Smooth muscle cell of the brain vasculature (primary cell): ENCODE results near the gene TBC1D1.

Experiments
- DNase-seq: peaks from one replicate; pipeline ENCODE4 v3.0.0-alpha.2; 2012; ENCODE audit warnings: low read depth, low spot score

The TBC1D1 gene

DNA sequence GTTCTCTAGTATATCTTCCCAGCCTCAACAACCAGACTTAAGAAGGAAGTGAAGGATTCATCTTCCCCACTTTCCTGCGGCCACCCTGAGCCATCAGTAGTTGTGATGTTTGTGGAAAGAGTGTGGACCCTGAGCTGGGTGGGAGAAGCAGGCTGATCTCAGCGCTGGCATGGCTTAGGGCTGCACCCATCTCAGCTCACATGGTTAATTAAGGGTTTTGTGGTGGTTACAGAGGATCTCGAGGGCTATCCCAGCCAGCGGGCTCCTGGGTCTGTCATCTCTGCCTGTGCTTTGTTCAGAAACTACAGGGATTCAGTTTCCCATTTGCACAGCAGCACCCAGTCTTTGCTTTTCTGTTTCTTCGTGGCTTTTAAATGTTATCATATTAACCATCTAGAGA is 232.7 kb downstream of the TBC1D1 start:
- no peak for DNase-seq

DNA sequence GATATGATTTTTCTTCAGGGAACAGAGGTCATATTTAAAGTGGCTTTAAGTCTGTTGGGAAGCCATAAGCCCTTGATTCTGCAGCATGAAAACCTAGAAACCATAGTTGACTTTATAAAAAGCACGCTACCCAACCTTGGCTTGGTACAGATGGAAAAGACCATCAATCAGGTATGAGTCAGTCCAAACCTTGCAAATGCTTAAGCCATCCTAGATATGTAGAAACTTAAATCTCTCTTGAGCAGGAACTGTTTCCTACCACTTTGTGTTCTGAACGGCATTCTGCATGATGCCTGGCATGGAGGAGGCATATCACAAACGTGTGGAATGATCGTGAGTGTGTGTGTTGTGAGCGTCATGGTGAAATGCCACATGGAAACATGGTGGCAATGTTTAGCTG is 234.1 kb downstream of the TBC1D1 start:
- DNase-seq, result no peak

DNA sequence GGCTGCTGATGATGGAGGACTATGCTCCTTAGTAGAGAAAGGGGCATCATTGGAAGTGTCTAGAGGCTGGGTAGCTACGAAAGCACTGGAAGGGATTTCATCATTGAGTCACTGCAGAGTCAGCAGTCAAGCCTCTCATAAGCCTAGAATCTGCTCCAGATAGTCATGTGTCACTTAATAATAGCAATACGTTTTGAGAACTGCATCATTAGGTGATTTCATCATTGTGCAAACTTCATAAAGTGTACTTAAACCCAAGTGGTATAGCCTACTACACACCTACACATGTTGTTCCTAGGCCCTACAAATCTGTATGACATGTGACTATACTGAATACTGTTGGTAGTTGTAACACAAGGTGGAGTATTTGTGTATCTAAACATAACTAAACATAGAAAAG is 234.9 kb downstream of the TBC1D1 start:
- no peak for DNase-seq

- no peak for DNase-seq
These were observed 237.9 kb downstream of the TBC1D1 start for GRCh38 chr4:38128478-38129459.

DNA sequence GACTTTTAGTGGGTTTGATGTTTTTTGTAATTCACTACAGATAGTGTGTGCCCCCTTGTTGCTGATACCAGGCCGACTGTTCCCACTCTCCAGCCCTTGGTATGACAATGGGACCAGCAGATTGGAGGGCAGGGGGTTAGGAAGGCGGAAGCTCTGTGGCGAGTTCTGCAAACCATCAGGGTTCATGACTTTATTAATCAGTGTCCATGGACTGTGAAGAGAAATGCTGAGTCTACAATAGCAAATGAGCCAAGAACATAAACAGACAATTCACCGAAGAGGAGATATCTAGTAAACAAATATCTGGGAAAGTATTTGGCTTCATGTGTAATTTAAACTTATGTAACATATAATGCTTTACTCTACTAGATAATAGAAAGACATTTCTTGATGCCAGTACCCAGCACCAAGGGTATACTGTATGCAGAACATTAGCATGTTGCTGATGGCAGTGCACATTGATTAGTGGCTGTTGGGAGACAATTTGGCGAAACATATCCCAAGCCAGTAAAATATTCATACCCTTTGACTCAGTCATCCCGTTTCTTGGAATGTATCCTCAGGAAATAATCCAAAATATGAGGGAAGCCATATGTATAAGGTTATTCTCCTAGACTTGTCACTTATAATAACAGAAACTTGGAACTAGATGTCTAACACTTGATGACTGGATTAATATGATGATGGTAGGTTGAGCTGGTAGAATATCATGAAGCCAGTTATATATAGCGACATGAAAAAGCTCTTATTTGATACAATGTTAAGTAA is 238.8 kb downstream of the TBC1D1 start:
- no peak for DNase-seq

DNA sequence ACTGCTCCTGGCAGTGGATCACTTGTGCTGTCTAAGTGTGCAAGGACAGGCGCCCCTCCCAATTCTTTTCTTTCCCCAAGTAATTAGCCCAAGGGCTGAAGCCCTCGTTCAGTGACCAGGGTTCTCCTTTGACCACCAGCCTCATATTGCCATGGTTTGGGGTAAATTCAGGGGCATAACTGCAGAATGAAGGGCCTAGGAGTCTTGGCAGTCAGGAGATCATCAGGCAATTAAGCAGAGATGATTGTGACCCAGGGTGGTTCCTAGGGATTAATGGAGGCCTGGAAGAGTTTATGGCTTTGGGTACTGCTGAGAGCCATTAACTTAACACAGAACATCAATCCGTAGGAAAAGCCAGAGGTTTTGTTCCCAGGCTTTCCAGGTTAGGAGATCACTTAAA is 240.0 kb downstream of the TBC1D1 start:
- DNase-seq, result no peak

DNA sequence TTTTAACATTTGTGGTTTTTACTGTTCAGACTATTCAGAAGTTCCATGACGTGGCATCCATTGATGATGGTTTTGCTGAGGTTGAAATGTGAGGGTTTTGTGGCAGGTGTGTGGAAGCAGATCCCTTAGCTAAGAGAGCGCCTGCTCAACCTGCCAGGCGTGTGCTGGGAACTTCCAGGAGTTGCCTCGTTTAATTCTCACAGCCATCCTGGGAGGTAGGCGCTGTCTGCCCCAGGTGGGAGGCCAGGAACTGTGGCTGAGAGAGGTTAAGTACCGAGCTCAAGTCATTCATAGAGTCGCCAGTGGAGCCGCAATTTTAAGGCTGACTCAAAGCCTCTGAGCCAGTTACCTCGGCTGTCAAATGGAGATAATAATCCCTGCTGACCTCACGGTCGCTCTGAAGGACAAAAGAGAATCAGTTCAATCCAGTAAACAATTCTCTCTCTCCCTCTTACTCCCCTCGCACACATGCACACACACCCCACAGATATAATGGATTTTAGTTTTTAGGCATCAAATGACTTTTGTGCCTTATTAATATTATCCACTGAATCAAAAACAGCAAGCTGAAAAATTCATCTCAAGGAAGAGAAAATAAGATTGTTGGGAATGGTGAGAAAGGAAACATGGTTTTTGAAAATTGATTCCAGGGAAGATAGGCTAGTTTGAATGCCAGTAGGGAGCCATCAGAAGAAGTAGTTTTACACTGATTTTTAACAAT is 240.6 kb downstream of the TBC1D1 start:
- DNase-seq, result no peak

- DNase-seq, result peak; percentile 95
These were observed 241.3 kb downstream of the TBC1D1 start for GRCh38 chr4:38132107-38132673.

- no peak for DNase-seq
These were observed 242.2 kb downstream of the TBC1D1 start for GRCh38 chr4:38132843-38133662.

GRCh38 chr4:38133711-38134480 is 243.0 kb downstream of the TBC1D1 start:
- DNase-seq, result no peak

DNA sequence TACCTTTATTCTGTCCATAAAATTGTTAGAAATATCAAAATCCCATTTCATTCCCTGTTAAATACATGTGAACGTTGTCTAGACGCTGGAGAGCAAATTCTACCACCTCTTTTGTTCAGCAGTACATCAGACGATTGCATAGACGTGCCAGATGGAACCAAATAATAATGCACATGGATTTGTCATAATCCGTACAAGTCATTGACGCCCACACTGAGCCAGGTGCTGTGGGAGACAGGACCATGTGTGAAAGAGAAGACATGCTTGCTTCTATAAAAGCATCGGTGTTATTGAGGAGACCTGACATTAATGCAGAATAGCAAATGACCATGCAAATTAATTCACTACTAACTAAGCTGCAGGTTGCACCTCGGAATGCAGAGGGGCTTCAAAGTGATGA is 244.3 kb downstream of the TBC1D1 start:
- no peak for DNase-seq

GRCh38 chr4:38136604-38137003 is 245.7 kb downstream of the TBC1D1 start:
- no peak for DNase-seq

GRCh38 chr4:38137080-38137479 is 246.2 kb downstream of the TBC1D1 start:
- DNase-seq, result no peak

GRCh38 chr4:38138363-38138762 is 247.5 kb downstream of the TBC1D1 start:
- DNase-seq, result no peak

DNA sequence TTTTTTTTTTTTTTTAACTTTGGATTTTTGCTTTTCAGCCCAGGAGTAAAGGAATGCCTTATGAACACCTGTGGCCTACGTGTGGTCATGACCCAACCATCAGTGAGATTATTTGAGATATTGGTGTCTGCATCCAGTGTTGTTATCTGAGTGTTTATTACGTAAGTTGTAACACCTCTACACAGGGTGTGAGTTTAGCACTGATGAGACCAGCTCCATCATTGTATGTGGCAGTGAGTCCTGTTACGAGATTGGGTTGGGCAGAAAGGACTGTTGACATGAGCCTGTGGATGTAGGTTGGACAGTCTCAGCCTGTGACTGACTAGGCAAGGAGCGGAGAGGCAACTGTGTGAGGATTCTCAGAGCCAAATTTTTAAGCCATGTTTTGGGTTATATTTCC is 248.3 kb downstream of the TBC1D1 start:
- no peak for DNase-seq

GRCh38 chr4:38140643-38141203 is 249.8 kb downstream of the TBC1D1 start:
- DNase-seq, result no peak

DNA sequence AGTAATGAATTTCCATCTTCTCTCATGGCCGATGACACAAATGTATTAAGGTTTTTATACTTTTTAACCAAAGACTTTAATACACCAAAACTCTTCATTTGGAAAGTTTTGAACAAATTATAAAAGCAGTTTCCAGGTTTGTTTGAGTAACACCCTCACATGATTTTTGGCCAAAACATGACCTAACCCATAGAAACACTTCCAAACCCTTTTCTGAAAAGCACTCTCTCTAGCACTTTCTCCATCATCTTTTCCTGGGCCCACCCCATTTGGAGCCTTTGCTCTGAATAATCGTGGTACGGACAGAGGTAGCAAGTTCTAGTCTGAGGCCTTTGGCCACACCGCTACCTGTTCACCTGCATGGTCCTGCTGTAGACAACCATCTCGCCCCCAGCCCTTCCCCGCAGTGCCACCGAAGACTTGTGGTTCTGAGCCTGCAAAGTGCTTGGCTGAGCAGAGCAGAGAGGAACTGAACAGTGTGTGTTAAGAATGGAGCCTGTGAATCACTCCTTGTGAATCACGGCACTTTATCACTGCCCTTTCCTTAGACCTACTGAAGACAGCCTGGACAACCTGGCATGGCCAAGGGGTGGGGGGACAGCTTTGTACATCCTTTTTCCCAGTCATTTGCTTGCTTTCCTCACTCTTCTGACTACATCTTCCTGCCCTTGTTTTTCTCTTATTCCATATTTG is 251.1 kb downstream of the TBC1D1 start:
- DNase-seq, result no peak

GRCh38 chr4:38144031-38144430 is 253.1 kb downstream of the TBC1D1 start:
- DNase-seq, result no peak

DNA sequence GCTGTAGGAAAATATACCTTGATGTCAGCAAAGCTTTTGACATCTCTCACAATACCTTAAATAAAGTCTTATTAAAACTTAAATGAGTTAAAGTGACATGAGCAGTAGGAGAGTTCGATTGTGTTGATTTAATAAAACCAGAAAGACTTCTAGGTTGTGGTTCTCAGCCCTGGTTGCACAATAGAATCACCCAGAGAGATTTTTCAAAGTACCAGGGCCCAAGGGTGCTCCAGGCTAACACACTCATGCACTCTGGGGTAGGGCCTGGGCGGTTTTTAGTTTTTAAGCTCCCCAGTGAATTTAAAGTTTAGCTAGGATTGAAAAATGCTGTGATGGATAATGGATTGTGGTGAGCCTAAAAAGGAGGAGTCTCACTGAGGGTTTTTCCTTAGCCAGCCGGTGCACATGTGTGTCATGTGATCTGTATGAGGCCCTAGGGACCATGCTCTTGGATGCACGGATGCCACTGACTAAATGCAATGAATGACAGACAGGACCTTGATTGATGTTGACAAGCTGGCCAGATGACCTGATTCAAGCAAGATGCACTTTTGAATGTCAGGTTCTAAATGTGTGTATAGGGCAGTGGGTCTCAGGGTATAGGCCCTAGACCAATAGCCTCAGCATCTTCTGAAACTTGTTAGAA is 254.3 kb downstream of the TBC1D1 start:
- no peak for DNase-seq
